ENCODE data around the gene CAP2.

Gene CAP2

DNA sequence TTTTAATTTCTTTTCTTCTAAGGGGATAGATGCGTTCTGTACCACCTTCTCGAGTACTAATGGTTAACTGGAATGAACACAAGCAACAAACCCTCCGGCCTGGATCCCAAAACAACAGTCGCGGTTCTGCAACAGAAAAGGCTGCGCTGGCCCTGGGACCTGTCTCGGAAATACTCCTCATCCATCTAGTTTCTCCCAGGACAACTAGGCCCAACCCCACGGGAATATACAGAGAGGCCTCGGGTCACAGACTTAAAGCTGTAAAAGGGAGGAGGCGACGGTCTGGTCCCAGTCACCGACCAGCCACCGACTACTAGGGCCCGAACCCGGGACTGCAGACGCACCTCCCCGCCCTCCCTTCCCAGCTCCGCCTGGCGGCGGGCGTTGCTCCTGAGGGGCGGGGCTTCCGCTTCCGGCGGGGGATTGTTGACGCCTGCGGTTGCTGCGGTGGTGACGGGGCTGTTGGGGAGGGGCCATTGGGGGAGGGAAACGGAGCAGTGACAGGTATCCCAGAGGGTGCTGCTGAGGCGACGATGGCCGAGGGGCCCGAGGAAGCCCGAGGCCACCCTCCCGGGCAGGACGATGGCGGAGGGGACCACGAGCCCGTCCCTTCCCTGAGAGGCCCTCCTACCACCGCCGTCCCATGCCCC, 206.6 kb downstream of the CAP2 start, which contains the start of gene FAM8A1:
TSS of gene FAM8A1 (plus strand) at position 426 of the 650 bp plus-strand sequence. CDS start at position 534, 108 bp downstream.
- DNase-seq (ENCODE audit: low read depth): peak; percentile 56
- TF ChIP-seq, protein P1, sequence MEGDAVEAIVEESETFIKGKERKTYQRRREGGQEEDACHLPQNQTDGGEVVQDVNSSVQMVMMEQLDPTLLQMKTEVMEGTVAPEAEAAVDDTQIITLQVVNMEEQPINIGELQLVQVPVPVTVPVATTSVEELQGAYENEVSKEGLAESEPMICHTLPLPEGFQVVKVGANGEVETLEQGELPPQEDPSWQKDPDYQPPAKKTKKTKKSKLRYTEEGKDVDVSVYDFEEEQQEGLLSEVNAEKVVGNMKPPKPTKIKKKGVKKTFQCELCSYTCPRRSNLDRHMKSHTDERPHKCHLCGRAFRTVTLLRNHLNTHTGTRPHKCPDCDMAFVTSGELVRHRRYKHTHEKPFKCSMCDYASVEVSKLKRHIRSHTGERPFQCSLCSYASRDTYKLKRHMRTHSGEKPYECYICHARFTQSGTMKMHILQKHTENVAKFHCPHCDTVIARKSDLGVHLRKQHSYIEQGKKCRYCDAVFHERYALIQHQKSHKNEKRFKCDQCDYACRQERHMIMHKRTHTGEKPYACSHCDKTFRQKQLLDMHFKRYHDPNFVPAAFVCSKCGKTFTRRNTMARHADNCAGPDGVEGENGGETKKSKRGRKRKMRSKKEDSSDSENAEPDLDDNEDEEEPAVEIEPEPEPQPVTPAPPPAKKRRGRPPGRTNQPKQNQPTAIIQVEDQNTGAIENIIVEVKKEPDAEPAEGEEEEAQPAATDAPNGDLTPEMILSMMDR (IDR thresholded peaks at IDR 0.05; ENCODE audit: low read depth, low read length, missing control alignments): peak; percentile 65
- in situ Hi-C loops (cut with HindIII; ENCODE audit: low sequenced_read_pairs): loop anchor here (10.0 kb wide), 1 partner anchor 435 kb away; no protein-coding TSS in a partner anchor
- H3K4me3 ChIP-seq (ENCODE audit: low read depth, low read length): peak within 1 kb of the TSS; percentile 82

DNA sequence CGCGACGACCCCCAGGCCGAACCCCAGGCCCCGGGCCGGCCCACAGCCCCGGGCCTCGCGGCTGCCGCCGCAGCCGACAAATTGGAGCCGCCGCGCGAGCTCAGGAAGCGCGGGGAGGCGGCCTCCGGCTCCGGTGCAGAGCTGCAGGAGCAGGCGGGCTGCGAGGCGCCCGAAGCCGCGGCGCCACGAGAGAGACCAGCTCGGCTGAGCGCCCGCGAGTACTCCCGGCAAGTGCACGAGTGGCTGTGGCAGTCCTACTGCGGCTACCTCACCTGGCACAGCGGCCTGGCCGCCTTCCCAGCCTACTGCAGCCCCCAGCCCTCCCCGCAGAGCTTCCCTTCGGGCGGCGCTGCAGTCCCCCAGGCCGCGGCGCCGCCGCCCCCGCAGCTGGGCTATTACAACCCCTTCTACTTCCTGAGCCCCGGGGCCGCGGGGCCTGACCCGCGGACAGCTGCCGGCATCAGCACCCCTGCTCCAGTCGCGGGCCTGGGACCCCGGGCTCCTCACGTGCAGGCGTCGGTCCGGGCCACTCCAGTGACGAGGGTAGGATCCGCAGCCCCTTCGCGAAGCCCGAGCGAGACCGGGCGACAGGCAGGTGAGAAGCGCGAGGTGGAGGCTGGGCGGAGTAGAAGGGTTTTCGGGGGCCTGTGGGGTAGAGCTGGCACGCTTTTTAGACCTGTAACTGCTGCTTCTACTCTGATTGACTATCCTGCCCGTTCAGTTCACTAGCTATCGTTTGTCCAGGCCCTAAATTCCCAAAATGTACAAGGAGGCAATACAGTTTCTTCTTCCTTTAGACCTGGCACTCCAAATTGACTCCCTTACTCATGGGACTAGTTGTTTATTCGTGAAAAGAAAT, 207.4 kb downstream of the CAP2 start:
- TF ChIP-seq, protein P1 (IDR thresholded peaks at IDR 0.05; ENCODE audit: low read depth, low read length, missing control alignments): no peak
- DNase-seq (ENCODE audit: low read depth): no peak

DNA sequence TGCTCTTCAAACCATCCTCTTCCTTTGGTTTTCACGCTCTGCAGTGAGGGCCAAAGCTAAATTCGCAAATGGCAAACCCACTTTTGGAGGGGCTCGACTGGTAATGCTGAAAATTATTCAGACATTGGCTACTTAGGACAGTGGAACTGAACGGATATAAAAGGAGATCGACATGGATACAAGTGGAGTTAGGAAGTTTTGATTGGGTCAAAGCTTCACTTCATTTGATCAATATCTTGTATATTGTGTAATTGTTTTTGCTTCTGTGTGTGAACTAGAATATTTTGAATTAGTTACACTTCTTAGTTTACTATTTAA, 207.9 kb downstream of the CAP2 start:
- no peak for DNase-seq (ENCODE audit: low read depth)
- H3K4me3 ChIP-seq (ENCODE audit: low read depth, low read length): peak overlapping the region; percentile 82
- in situ Hi-C loops (cut with HindIII; ENCODE audit: low sequenced_read_pairs): no loop called here
- TF ChIP-seq, protein P1 (IDR thresholded peaks at IDR 0.05; ENCODE audit: low read depth, low read length, missing control alignments): no peak

More for the DNA sequence above, 207.4 kb downstream of the CAP2 start:
- peak overlapping the region; percentile 82 for H3K4me3 ChIP-seq (ENCODE audit: low read depth, low read length)
- in situ Hi-C loops (cut with HindIII; ENCODE audit: low sequenced_read_pairs): no loop called here

DNA sequence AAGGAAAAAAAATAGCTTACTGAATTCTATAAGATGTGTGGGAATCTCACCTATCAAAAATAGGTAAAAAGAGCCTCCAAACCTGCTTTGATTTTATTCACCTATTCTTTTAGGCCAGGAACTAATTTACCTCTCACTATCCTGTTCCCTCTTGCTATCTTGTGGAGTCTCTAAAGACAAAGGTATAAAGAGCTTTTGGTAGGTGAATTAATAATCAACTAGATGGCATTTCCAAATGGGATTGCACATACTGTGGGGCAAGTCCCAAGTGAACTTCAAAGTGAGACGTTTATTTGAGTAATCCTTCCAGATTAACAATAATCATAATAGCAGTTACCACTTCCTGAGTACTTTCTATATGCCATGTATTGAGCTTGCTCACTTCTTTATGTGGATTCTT, 209.5 kb downstream of the CAP2 start:
- DNase-seq (ENCODE audit: low read depth): no peak
- TF ChIP-seq, protein P1 (IDR thresholded peaks at IDR 0.05; ENCODE audit: low read depth, low read length, missing control alignments): no peak
- in situ Hi-C loops (cut with HindIII; ENCODE audit: low sequenced_read_pairs): no loop called here
- H3K4me3 ChIP-seq (ENCODE audit: low read depth, low read length): no peak overlapping the region

DNA sequence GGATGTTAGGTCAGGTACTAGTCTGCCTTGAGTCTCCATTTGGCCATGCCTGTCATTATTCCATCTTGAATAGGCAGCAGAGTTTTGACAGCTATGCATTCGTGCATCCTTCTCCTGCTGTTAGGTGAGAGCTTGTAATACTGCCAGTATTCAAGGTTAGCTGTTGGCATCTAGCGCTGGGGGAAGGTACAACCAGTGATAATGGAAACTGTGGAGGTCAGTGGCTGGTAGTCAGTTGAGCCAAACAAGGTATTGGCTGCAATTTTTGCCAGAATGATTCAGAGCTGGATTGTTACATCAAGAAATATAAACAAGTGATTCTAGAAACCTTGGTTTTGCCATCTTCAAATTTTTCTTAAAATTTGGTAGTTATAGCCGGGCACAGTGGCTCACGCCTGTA, 213.2 kb downstream of the CAP2 start:
- DNase-seq (ENCODE audit: low read depth): no peak
- in situ Hi-C loops (cut with HindIII; ENCODE audit: low sequenced_read_pairs): no loop called here
- TF ChIP-seq, protein P1 (IDR thresholded peaks at IDR 0.05; ENCODE audit: low read depth, low read length, missing control alignments): no peak
- no peak overlapping the region for H3K4me3 ChIP-seq (ENCODE audit: low read depth, low read length)
